NCI-H1092 (cell line): ENCODE measurements around the gene C6orf62.
"Not testable (repeated sequence)": the region's sequence is repeated elsewhere in the genome, so short reads cannot be mapped to it uniquely, and the experiment has no call there.

Experiments used
- DNase-seq: peaks from one replicate; lab custom pipeline; 2025; lab: John Stamatoyannopoulos, UW

Gene C6orf62

GRCh38 chr6:24666641-24667377, 52.1 kb downstream of the C6orf62 start, which contains the start of the genes ACOT13 and TDP2:
ACOT13 (plus strand) TSS chr6:24667077; CDS start chr6:24667264, 187 bp downstream.
TDP2 (minus strand) TSS chr6:24666899; CDS start chr6:24666862, 37 bp downstream.
- peak; percentile 94 for DNase-seq

- no peak for DNase-seq
Measured at GRCh38 chr6:24666097-24666640, 52.8 kb downstream of the C6orf62 start.

- DNase-seq, result no peak
Measured at GRCh38 chr6:24664046-24664987, 54.6 kb downstream of the C6orf62 start.

DNA sequence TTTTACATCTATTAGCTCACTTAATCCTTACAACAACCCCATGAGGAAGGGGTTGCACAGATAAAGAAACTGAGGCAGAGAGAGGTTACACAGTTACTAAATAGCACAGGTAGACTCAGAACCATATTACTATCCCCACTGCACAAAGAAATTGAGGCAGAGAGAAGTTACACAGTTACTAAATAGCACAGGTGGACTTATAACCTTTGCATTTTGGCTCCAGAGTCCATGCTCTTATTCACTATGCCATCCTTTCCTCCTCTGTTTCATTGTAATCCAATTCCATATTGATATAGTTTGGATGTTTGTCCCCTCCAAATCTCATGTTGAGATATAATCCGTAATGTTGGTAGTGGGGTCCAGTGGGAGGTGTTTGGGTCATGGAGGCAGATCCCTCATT, 55.8 kb downstream of the C6orf62 start:
- no peak for DNase-seq

- no peak for DNase-seq
Measured at GRCh38 chr6:24662236-24662635, 56.7 kb downstream of the C6orf62 start.

- not testable (repeated sequence) for DNase-seq
Measured at GRCh38 chr6:24661759-24662158, 57.2 kb downstream of the C6orf62 start.

DNA sequence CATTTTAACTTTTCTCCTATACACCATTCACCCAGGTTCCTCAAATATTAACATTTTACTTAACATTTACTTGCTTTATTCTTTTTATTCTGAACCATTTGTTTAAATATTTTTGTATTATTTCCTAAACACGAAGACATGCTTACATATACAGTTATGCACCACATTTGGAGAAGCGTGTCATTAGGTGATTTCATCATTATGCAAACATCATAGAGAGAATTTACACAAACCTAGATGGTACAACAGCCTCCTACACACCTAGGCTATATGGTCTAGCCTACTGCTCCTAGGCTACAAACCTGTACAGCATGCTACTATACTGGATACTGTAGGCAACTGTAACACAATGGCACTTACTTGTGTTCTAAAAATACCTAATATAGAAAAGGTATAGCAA, 58.8 kb downstream of the C6orf62 start:
- no peak for DNase-seq

- no peak for DNase-seq
Measured at GRCh38 chr6:24659561-24659960, 59.4 kb downstream of the C6orf62 start.

DNA sequence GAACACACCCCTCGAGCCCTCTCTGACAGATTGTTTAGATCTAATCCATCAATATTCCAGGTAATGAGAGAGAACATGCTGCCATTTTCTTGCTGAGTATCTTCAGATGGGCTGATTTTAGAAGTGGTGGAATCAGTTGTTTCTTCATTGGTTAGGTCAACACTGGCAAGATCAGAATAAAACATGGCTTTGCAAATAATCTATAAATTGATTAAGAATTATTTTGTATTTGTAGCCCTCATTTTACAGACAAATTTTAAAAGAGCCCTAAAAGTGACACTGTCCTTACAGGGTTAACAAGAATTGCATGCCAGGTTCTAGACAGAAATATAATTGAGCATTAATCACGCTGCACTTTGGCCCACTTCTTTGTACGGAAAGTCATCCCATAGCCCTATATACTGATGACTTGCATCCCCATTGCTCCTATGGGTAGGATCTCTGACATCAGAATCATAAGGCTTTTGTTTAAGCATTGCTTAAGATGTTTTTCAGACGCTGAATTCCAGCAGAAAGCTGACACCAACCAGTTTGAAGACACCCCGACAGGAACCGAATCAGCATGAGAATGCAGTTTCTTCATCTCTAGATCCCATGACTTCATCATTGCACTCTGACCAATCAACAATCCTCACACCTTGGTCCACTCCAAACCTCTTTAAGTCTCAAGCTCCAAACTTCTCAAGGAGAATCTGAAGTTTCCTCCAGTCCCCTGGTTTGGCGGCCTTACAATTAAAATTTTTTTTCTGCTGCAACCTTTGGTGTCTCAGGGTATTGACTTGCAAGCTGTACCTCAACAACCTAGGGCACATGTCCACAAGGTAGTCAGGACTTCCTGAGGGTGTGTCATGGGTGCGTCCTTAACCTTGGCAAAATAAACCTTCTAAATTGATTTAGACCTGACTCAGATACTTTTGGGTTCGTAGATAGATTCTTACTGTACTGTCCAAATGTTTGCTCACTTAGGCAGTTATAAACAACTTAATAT, 60.1 kb downstream of the C6orf62 start:
- no peak for DNase-seq

DNA sequence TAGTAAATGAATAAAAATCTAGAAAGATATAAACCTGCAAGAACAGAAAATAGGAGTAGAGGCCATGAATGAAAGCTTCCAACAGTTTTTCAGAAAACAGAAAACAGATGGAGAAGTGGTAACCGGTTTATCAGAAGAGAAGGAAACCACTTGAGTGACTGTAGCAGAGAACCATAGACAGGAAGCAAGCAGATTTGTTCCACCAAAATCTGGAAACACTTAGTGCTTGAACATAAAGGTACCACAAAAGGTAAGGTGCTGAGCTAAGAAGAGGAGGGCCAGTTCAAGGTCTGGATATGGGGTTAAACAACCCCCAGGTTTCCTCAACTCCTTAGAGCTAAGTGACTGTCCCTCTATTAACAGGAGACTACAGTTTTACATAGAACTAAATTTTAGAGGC, 63.7 kb downstream of the C6orf62 start:
- no peak for DNase-seq
